ENCODE measurements around the gene DHX16. TPM values are rescaled to one million over a fixed set of nuclear protein-coding genes. Genes with fewer than 3 reads are reported as not detected.
A peak's percentile ranks its signal among the peaks of the same experiment; 100 is the strongest.

Gene DHX16
- total RNA-seq, 1 donor from 2014 or later: 26.9 TPM

- H3K4me3 Mint-ChIP-seq (ENCODE audit: unreplicated experiment): peak within 1 kb of the TSS; percentile 97
- TF ChIP-seq CTCF (IDR thresholded peaks at IDR 0.05; ENCODE audit: partially characterized antibody, unreplicated experiment): no peak
- peaks cover 10% of the 10 kb centered on the region for H3K36me3 Mint-ChIP-seq (ENCODE audit: unreplicated experiment)
- peaks cover 32% of the 10 kb centered on the region for H3K9me3 Mint-ChIP-seq (ENCODE audit: unreplicated experiment)
- peak within 1 kb of the TSS; percentile 99 for H3K27ac Mint-ChIP-seq (ENCODE audit: unreplicated experiment)
- DNase-seq: peak; percentile 95
- H3K4me1 Mint-ChIP-seq (ENCODE audit: low read depth, unreplicated experiment): peaks cover 19% of the 10 kb centered on the region
- peaks cover 28% of the 10 kb centered on the region for H3K27me3 Mint-ChIP-seq (ENCODE audit: unreplicated experiment)
These were observed 55.8 kb downstream of the DHX16 start, which contains the start of gene PPP1R10 for GRCh38 chr6:30616811-30617564. Gene PPP1R10, minus strand, starts transcription at chr6:30617243. Its CDS starts 7,299 bp downstream, at chr6:30609944.

- H3K36me3 Mint-ChIP-seq (ENCODE audit: unreplicated experiment): peaks cover 10% of the 10 kb centered on the region
- peak; percentile 14 for TF ChIP-seq CTCF (IDR thresholded peaks at IDR 0.05; ENCODE audit: partially characterized antibody, unreplicated experiment)
- H3K4me3 Mint-ChIP-seq (ENCODE audit: unreplicated experiment): peak overlapping the region; percentile 97
- peaks cover 28% of the 10 kb centered on the region for H3K27me3 Mint-ChIP-seq (ENCODE audit: unreplicated experiment)
- peak overlapping the region; percentile 99 for H3K27ac Mint-ChIP-seq (ENCODE audit: unreplicated experiment)
- H3K9me3 Mint-ChIP-seq (ENCODE audit: unreplicated experiment): peaks cover 32% of the 10 kb centered on the region
- H3K4me1 Mint-ChIP-seq (ENCODE audit: low read depth, unreplicated experiment): peaks cover 26% of the 10 kb centered on the region
- DNase-seq: peak; percentile 24
These were observed 56.6 kb downstream of the DHX16 start for GRCh38 chr6:30615958-30616810.

GRCh38 chr6:30615219-30615957 is 57.4 kb downstream of the DHX16 start:
- TF ChIP-seq CTCF (IDR thresholded peaks at IDR 0.05; ENCODE audit: partially characterized antibody, unreplicated experiment): no peak
- H3K27me3 Mint-ChIP-seq (ENCODE audit: unreplicated experiment): peaks cover 28% of the 10 kb centered on the region
- peaks cover 10% of the 10 kb centered on the region for H3K36me3 Mint-ChIP-seq (ENCODE audit: unreplicated experiment)
- DNase-seq: peak; percentile 50
- H3K27ac Mint-ChIP-seq (ENCODE audit: unreplicated experiment): peak overlapping the region; percentile 99
- H3K4me1 Mint-ChIP-seq (ENCODE audit: low read depth, unreplicated experiment): peaks cover 28% of the 10 kb centered on the region
- H3K4me3 Mint-ChIP-seq (ENCODE audit: unreplicated experiment): peak overlapping the region; percentile 97
- peaks cover 32% of the 10 kb centered on the region for H3K9me3 Mint-ChIP-seq (ENCODE audit: unreplicated experiment)

GRCh38 chr6:30614843-30615218 is 58.0 kb downstream of the DHX16 start:
- H3K27me3 Mint-ChIP-seq (ENCODE audit: unreplicated experiment): peaks cover 28% of the 10 kb centered on the region
- H3K4me3 Mint-ChIP-seq (ENCODE audit: unreplicated experiment): peak overlapping the region; percentile 97

More at GRCh38 chr6:30614843-30615218, 58.0 kb downstream of the DHX16 start:
- peak; percentile 72 for DNase-seq
- H3K9me3 Mint-ChIP-seq (ENCODE audit: unreplicated experiment): peaks cover 32% of the 10 kb centered on the region
- peaks cover 30% of the 10 kb centered on the region for H3K4me1 Mint-ChIP-seq (ENCODE audit: low read depth, unreplicated experiment)
- peak overlapping the region; percentile 99 for H3K27ac Mint-ChIP-seq (ENCODE audit: unreplicated experiment)
- H3K36me3 Mint-ChIP-seq (ENCODE audit: unreplicated experiment): peaks cover 10% of the 10 kb centered on the region
- no peak for TF ChIP-seq CTCF (IDR thresholded peaks at IDR 0.05; ENCODE audit: partially characterized antibody, unreplicated experiment)
